ENCODE results near the gene RBM5.

DNA sequence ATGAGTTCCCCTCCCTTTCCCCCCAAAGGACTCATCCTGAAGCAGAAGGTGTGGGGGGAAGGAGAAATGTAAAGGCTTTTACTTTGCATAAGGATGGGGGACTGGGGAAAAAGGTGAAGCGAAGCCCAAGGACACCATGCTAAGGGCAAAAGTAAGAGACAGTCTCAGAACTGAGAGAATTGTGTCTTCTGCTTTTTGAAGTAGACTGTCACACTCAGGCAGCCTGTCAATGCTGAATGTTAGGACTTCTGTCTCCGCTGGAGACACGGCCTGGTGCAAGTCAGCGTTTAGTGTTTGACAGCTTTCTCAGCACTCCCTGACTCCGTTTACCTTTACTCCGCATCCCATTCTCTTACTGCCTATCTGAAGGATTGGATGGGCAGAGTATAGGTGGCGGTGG lies 13.8 kb downstream of the RBM5 start:
- TF ChIP-seq POLR2A (IDR thresholded peaks at IDR 0.05; ENCODE audit: borderline replicate concordance, extremely low read depth, insufficient read depth, insufficient read length) (no peak), JUND (IDR thresholded peaks at IDR 0.05) (no peak), FOSL1 (IDR thresholded peaks at IDR 0.05; ENCODE audit: low read depth) (no peak), SIN3A (IDR thresholded peaks at IDR 0.05; ENCODE audit: low read depth) (no peak), CEBPB (IDR thresholded peaks at IDR 0.05; ENCODE audit: low read depth) (no peak), SRF (IDR thresholded peaks at IDR 0.05; ENCODE audit: low read depth) (no peak), YY1 (IDR thresholded peaks at IDR 0.05; ENCODE audit: extremely low read depth, insufficient replicate concordance, low read depth, low read length) (no peak), EZH2 (IDR thresholded peaks at IDR 0.05) (no peak), EGR1 (IDR thresholded peaks at IDR 0.05; ENCODE audit: low read depth) (no peak), ZNF274 (IDR thresholded peaks at IDR 0.05; ENCODE audit: low read depth, low read length) (no peak)
- TF ChIP-seq, protein P1, sequence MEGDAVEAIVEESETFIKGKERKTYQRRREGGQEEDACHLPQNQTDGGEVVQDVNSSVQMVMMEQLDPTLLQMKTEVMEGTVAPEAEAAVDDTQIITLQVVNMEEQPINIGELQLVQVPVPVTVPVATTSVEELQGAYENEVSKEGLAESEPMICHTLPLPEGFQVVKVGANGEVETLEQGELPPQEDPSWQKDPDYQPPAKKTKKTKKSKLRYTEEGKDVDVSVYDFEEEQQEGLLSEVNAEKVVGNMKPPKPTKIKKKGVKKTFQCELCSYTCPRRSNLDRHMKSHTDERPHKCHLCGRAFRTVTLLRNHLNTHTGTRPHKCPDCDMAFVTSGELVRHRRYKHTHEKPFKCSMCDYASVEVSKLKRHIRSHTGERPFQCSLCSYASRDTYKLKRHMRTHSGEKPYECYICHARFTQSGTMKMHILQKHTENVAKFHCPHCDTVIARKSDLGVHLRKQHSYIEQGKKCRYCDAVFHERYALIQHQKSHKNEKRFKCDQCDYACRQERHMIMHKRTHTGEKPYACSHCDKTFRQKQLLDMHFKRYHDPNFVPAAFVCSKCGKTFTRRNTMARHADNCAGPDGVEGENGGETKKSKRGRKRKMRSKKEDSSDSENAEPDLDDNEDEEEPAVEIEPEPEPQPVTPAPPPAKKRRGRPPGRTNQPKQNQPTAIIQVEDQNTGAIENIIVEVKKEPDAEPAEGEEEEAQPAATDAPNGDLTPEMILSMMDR (IDR thresholded peaks at IDR 0.05 in 2 of 3, conservative IDR thresholded peaks at IDR 0.05 in 1 of 3; ENCODE audit: borderline replicate concordance in 1 of 3, insufficient read depth in 1 of 3, low read depth in 2 of 3, low read length in 2 of 3): no peak
- TF ChIP-seq, protein P2, sequence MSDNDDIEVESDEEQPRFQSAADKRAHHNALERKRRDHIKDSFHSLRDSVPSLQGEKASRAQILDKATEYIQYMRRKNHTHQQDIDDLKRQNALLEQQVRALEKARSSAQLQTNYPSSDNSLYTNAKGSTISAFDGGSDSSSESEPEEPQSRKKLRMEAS (IDR thresholded peaks at IDR 0.05): no peak
